UCSD-AML1 (cell line): ENCODE data around the gene KIAA1217.

Source experiments
- DNase-seq: peaks from one replicate; lab custom pipeline; 2025; ENCODE audit not compliant: unreplicated experiment; lab: John Stamatoyannopoulos, UW

KIAA1217 gene

DNA sequence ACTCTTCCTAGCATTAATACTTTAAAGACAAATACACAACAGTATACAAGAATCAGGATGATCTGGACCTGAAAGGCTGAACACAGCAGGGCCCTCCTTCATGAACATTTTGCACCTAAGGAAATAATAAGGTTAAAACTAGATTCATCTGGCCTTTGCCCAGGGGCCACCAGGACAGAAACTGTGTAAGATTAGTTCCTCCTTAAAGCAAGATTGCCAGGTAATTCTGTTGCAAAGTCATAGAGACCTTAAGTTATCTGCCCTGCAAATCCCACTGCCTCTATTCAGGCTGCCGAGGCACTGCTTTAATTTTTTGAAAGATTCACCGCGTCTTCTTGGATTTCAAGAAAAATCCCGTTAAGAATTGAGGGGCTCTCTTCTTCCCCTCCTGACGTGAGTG, 1.6 kb upstream of the KIAA1217 start:
- no peak for DNase-seq

DNA sequence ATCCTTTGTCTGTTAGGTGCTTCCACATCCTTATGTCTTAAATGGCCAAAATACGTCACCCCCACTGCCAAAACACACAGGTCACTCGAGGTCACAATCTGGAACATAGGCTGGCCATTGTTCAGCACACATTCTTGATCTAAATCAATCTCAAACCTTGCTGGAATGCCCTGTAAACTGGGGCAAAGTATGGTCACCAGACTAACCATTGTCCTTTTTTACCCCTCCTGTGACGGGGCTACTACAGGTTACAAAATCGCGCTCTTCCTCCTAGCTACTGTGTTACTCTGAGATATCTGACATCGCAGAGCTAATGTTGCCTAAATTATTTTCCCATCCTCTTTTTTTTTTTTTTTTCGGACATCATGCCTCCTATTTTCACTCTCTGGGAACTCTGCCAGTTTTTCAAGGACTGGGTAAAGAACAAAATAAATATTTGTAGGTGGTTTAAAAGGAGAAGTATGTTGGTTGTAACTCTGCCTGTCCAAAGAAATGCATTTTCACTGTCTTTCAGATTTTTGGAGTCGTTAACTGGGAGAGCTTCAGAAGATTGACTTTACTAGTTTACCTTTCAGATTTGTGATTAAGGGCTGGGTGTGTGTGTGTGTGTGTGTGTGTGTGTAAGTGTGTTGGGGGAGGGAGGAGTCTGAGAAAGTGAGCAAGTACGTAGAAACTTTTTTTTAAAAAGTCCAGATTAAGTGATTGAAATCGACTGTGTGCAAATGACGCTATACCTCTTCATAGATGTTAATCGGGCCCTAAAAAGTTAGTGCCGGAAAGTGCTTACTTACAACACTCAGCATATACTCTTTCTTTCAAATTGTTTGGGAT, 942 bp upstream of the KIAA1217 start:
- DNase-seq: no peak

DNA sequence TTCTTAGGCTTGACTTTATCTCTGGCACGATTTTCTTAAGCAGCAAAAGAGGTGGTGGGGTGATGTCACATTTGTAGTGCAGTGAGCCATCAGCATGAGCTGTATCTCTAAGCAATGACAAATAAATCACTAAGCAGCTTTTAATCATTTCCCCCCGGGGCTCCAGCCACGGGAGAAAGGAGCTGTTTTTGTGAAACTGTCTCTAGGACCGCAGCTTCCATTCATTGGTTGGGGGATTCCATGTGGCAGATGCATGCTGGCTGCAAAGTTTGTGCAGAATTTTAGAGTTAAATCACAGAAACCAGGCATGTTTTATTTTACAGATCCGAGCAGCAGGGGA, 464 bp downstream of the KIAA1217 start:
- DNase-seq: no peak

DNA sequence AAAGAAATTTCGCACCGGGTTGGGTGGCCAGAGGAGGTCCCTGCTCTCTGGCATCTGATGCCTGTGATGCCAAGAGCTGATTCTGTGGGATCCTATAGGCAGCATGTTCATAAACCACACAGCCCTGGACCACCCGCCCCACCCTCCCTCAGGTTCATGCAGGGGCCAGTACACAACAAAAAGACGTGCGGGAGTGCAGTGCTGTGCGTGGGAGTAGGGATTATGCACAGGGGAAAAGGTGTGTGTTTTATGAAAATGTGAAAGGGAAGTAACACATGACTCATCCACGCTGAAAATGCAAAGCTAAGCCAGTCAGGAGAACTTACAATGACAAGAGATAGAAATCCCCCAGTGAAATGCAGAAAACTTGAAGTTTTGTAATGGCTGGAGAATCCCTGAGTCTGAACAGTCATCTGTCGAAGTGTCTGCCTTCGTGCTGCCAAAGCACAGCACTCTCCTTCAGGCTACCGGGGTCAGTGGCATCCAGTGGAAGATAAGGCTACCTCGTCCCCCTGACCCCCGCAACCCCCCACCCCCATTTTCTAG, 1.1 kb downstream of the KIAA1217 start:
- DNase-seq: peak; percentile 16

DNA sequence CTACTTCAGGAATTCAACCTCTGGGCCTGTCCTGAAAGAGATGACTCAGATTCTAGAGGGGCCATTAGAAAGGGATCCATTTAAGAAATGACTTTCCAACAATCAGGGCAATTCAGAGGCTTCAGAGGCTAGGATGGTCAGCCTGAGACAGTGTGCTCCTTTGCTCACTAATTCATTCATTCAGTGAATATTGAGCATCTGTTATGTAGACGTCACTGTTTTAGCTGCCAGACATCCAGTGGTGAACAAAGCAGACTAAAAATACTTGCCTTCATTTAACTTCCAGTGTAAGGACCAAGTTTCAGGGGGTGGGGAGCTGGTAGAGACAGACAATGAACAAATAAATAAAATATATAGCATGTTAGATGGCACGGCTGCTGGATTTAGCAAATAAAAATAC, 1.6 kb downstream of the KIAA1217 start:
- no peak for DNase-seq

DNA sequence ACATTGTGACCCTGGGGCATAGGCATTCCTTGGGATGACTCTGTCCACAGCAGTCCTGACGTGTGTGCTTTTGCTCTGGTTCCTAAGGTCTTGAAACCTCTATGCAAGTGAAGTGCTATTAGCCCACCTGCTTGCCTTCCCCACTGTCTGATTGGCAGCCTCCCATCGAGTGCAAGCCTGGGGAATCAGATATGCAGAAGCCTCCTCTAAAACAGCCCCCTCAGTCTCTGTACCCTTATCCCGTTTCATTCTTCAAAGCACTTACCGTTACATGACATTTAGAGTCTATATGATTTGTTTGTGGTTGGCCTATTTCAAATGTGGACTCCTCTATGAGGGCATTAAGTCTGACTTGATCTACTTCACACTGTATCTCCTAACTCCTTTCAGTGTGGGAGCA, 4.3 kb downstream of the KIAA1217 start:
- DNase-seq: no peak

DNA sequence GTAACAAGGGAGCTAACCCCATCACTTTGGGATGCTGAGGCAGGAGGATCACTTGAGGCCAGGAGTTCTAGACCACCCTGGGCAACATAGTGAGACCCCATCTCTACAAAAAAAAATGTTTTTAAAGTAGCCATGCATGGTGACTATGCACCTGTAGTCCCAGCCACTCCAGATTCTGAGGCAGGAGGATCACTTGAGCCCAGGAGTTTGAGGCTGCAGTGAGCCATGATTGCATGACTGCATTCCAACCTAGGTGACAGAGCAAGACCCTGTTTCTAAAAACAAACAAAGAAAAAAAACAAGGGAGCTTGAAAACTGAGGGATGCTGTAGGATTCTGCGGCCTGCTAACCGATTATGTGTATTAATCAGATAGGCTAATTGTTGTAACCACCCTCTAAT, 4.9 kb downstream of the KIAA1217 start:
- DNase-seq: no peak

DNA sequence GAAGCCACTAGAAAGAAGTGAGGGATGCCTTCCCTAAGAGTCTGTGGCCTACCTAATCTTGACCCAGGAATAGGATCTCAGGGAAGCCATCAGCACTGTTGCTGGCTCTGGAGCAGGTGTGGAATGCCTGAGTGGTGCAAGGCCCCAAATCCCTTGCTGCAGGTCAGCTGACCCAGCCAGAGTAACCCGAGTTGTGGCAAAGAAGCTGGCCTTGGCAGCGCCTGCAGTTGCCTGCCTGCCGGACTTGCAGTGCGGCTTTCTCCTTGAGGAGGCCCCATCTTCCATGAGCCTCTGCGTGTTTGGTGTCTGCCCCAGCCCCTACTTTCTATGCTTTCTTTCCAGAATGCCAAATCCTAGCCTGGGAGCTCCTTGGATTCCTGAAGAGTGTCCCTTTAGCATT, 5.8 kb downstream of the KIAA1217 start:
- no peak for DNase-seq

DNA sequence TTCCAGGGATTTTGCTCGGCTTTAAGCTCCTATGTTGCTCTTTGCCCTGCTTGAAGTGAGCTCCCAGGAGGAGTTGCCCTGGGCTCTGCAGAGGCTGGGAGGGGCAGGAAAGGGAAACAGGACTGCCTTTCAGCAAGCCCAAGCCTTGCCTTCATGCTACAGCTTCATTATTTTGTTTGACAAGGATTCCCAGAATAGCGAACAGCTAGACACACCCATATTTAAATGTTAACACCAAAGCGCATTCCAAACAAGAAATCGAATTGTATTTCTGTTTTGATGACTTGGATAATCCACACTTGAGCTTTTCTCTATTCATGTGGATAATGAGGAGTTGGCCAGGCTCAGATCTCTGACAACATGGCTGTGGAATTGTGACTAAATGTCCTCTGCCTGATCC, 6.3 kb downstream of the KIAA1217 start:
- no peak for DNase-seq

DNA sequence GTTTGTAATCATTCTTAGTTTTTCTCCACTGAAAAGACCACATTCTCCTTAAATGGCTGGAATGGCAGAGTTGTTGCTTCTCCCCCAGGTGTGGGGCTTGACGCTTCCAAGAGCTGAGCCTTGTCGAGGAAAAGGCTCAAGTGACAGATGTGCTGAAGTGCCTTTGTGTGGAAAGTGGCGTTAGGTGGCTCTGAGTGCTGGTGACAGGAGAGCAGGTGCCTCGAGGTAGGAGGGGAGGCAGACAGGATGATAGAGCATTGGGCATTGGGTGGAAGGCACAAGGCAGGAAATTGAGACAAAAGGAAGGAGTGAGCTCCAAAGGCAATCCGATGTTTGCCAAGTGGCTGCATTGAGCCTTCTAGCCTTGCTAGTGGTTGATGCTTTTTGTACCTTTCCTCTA, 6.7 kb downstream of the KIAA1217 start:
- no peak for DNase-seq

DNA sequence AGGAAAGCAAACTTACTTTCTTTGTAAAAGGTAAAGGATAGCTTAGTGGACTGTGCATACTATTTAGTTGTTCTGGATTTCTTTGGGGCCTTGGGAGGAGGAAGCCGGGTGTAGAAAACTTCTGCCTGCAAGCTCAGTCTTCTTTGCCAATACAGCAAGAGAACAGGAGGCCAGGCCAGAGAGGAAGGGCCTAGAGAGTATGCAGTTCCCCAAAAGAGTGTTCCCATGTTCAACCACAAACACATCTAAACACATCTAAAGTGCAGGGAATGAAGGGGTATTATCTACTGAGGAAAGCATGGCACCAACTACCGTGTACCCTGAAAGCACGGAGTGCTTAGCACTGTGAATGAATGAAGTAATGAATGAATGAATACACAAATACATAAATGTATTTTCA, 11.0 kb downstream of the KIAA1217 start:
- no peak for DNase-seq

DNA sequence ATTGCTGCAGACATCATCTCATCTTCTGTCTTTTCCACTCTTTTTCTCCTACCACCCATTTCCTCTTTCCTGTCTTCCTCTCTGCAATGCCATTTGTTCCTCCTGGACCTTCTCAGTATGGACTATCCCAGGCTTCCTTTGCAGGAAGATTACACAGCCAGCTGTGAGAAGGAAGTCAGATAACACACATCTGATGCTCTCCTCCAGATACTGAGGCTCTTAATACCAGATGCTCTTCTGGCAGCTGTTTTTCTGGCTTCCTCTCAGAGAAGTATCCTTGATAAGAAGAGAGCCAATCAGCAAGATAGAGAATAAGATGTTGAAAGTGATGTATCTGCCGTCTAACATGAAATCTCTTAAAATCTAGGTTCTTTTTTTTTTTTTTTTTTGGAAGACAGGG, 14.4 kb downstream of the KIAA1217 start:
- DNase-seq: no peak

DNA sequence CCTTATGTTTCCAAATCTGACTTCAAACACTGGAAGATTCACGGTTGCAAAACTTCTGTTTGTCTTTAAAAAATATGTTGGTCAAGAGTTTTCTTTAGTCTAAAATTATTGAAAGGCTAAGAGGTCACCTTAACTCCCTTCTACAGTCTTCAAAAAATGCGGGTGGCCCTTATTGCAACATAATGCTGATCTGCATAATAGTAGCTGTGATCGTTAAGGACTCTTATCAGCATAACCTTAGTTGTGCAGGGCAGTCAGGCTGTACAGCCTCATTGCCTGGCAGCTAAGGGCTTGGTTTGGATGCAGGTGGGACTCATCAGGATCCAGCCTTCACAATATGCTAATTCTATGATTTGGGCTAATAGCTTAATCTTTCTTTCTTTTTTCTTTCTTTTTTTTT, 15.0 kb downstream of the KIAA1217 start:
- DNase-seq: no peak

DNA sequence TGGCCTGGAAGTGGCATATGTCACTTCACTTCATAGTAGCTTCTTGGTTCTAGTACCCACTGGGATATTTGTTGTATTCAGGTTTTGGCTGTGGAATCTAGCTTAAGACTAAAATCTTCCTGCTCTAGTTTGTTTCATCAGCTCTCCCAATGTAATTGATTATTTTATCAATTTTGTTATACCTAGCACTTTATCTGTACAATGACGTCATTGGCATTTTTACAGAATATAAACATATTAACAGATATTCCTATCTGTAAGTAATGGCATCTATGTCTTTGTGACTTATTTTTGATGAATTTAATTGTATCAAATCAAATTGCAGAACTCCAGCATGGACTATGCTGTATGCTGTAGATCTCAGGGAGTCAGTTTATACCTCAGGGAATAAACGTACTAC, 19.7 kb downstream of the KIAA1217 start:
- no peak for DNase-seq

DNA sequence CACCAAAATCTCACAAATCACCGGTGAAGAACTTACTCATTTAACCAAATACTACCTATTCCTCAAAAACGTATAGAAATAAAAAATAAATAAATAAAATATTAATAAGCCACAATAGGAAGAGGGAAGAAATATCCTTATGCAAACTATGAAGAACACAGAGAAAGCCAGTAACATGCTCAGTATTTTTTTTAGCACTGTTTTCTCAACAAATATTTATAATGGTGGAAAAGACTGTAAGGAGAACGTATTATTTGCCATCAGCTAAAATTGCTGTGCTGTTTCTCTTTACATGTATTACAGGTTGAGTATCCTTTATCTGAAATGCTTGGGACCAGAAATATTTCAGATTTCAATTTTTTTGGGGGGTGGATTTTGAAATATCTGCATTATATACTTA, 21.0 kb downstream of the KIAA1217 start:
- DNase-seq: no peak

DNA sequence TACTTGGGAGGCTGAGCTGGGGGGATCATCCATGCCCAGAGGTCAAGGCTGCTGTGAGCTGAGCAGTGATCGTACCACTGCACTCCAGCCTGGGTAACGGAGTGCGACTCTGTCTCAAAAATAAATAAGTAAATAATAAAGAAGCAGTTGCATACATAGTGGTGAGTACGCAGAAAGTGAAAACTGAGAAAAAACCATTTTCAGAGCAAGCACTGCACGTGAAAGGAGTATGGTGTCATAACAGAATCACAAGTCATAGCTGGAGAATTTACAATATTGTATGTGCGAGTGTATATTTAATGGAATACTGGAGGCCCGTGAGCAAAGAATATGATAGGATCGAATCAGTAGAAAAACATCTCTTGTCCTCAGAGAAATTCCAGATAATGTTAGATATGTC, 22.3 kb downstream of the KIAA1217 start:
- DNase-seq: no peak

DNA sequence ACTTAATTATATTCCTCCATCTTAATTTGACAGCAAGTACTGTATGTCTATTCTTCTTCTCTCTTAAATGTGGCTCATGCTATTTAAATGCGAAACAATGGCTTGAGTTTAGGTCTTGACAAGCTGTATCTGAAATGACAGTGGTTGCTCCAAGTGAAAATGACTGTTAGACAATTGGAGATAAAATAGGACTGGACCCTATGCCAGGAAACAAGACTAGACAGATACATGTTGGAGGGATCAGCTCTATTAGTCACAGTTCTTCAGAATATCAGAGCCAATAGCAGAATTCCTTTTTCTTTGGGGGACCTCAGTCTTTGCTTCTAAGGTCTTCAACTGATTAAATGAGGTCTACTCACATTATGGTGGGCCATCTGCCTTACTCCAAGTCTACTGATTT, 25.8 kb downstream of the KIAA1217 start:
- no peak for DNase-seq

DNA sequence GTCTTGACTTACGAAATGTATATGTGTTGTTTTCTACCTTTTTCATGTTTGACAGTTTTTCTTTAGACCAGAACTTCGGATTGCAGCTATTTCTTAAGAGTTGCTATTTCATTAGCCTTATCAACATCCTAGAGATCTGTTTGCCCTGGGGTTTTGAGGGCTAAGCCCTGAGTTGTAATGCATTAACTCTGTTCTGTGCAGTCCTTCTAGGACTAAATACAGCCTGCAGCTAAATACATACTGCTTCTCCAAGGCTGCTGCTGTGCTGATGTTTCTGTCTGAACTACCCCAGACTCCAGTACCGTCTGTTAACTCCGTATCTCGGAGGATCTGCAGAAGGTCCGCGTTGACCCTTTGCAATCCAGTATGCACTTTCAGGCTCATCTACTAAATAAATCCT, 26.5 kb downstream of the KIAA1217 start:
- DNase-seq: no peak

DNA sequence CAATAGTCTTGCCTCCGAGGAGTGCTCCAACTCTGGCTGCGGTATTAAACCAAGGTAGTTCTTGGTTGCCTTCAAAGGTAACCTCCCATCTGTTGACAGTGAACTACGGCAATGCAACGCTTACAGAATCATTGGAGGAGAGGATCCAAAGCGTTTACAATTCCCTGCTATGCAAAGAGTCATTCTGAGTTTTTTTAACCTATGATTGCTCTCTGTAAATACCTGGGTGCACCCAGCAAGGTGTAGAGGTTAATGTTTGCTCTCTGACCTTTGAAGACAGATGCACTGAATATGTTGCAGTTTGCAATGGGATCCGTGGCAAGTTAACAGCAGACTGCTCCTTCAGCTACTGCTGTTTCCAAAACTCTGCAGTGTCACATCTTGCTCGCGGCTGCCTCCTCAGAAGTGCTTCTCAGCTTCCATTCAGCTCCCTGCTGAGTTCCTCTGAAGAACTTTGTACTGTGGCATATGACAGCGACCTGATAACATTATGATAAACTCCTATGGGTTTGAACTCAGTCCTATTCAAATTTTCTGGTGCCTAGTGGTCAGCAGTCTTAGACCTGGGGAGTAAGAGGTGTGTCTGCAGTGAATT, 29.0 kb downstream of the KIAA1217 start:
- no peak for DNase-seq

DNA sequence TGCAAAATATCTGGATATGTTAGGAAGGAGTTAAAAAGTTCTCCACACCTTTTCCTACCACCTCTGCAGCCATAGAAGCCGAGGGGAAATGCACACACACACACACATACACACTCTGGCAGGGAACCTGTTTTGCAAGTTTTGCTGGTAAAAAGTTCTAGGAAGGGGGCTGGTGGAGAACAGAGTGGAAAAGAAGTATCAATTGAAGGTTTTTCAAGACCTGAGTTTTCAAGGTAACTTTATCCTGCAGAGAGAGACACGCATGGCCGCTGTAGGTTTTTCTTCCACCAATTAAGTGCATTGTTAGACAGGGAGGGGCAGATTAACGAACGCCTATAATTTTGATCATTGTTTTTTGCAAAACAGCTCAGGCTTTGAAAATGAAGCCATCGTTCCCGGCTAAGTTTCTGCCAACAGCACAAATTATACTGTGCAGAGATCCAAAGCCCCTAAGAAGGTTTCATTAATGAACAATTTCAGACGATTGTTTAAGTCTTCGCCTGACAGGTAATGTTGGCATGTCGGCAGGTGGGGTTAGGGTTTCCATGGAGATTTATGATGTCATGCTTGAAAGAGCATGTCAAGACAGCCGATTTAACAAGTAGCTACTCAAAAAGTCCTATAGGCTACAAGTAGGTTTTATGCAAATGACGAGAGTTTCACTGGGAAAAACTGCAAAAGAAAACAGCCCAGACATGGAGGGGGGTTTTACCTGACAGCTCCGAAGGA, 29.7 kb downstream of the KIAA1217 start:
- DNase-seq: no peak

DNA sequence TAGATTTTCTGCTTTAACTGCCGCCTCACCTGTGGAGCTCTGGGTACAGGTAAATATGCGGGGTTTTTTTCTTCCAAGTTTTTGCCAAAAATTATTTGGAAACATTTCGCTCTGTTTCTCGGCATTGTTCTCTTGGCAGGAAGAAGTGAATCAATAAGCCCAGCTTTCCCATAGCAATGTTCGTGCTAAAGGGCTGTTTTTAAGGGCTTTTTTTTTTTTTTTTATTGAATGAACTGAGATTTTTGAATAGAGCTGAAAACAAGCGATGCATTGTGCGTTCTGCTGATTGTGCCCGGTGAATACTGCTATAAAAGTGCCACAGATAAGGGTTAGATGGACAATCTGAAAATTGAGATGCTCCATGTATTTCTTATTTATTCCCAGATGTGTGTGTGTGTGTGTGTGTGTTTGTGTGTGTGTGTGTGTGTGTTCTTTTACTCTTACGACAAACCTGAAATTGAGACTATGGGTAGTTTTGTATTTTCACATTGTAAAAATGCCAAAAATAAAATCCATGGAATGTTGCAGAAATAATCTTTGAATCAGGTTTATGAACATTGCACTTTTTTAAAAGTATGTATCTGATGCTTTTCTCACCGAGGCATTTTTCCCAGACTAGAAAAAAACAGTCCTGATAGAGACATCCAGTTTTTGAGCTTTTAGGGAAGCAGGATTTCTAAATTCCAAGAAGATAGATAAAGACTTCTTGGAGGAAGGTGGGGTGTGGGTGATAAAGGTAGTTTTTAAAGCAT, 30.5 kb downstream of the KIAA1217 start:
- no peak for DNase-seq
